ENCODE data around the gene FGGY. TPM values are rescaled to one million over a fixed set of nuclear protein-coding genes. Genes with fewer than 3 reads are reported as not detected.

The FGGY gene
- total RNA-seq, 2 donors from 2014 or later, result 16.0 to 21.8 TPM

- Histone ChIP-seq H3K27ac (no peak overlapping the region), H3K36me3 (no peaks in the 10 kb centered on the region)
These were observed 21.5 kb downstream of the FGGY start for GRCh38 chr1:59318271-59318860.

GRCh38 chr1:59322394-59322793 is 25.5 kb downstream of the FGGY start:
- no peak for TF ChIP-seq CTCF (IDR thresholded peaks at IDR 0.05)
- Histone ChIP-seq H3K36me3 (no peaks in the 10 kb centered on the region), H3K4me1 (no peaks in the 10 kb centered on the region), H3K9me3 (no peaks in the 10 kb centered on the region), H3K27me3 (no peaks in the 10 kb centered on the region), H3K27ac (no peak overlapping the region), H3K4me3 (no peak overlapping the region)
- DNase-seq (ENCODE audit: low spot score), result no peak

More at GRCh38 chr1:59318271-59318860, 21.5 kb downstream of the FGGY start:
- Histone ChIP-seq H3K27me3 (no peaks in the 10 kb centered on the region), H3K9me3 (no peaks in the 10 kb centered on the region), H3K4me1 (peaks cover 0 to 7% of the 10 kb centered on the region in 2 donors), H3K4me3 (no peak overlapping the region)
- TF ChIP-seq CTCF (IDR thresholded peaks at IDR 0.05), result no peak
- no peak for DNase-seq (ENCODE audit: low spot score)

GRCh38 chr1:59322814-59323213 is 25.9 kb downstream of the FGGY start:
- H3K36me3 ChIP-seq, result no peaks in the 10 kb centered on the region
- H3K27me3 ChIP-seq, result no peaks in the 10 kb centered on the region
- DNase-seq (ENCODE audit: low spot score), result no peak
- H3K27ac ChIP-seq, result no peak overlapping the region
- no peak for TF ChIP-seq CTCF (IDR thresholded peaks at IDR 0.05)
- H3K4me1 ChIP-seq, result no peaks in the 10 kb centered on the region
- H3K4me3 ChIP-seq, result no peak overlapping the region
- H3K9me3 ChIP-seq, result no peaks in the 10 kb centered on the region

- Histone ChIP-seq H3K27me3 (no peaks in the 10 kb centered on the region), H3K4me1 (no peaks in the 10 kb centered on the region), H3K27ac (no peak overlapping the region), H3K36me3 (no peaks in the 10 kb centered on the region), H3K9me3 (no peaks in the 10 kb centered on the region), H3K4me3 (no peak overlapping the region)
- DNase-seq (ENCODE audit: low spot score), result no peak
- TF ChIP-seq CTCF (IDR thresholded peaks at IDR 0.05), result no peak
These were observed 27.0 kb downstream of the FGGY start for GRCh38 chr1:59323879-59324278.

GRCh38 chr1:59328353-59328752 is 31.5 kb downstream of the FGGY start:
- no peaks in the 10 kb centered on the region for H3K9me3 ChIP-seq
- H3K4me3 ChIP-seq, result no peak overlapping the region
- TF ChIP-seq CTCF (IDR thresholded peaks at IDR 0.05), result no peak
- DNase-seq (ENCODE audit: low spot score), result no peak
- no peaks in the 10 kb centered on the region for H3K36me3 ChIP-seq
- H3K4me1 ChIP-seq, result no peaks in the 10 kb centered on the region
- H3K27ac ChIP-seq, result no peak overlapping the region
- no peaks in the 10 kb centered on the region for H3K27me3 ChIP-seq

- H3K4me3 ChIP-seq, result no peak overlapping the region
These were observed 32.6 kb downstream of the FGGY start for GRCh38 chr1:59329412-59330053.

More at GRCh38 chr1:59329412-59330053, 32.6 kb downstream of the FGGY start:
- Histone ChIP-seq H3K36me3 (no peaks in the 10 kb centered on the region), H3K27me3 (no peaks in the 10 kb centered on the region), H3K4me1 (no peaks in the 10 kb centered on the region), H3K9me3 (no peaks in the 10 kb centered on the region), H3K27ac (no peak overlapping the region)
- TF ChIP-seq CTCF (IDR thresholded peaks at IDR 0.05), result no peak
- no peak for DNase-seq (ENCODE audit: low spot score)
